ENCODE results near the gene NPAS3. TPM values are rescaled to one million over a fixed set of nuclear protein-coding genes. Genes with fewer than 3 reads are reported as not detected.

The NPAS3 gene
- total RNA-seq, 1 experiment from 2014 or later: not detected

- ChIA-PET RAD21 (ENCODE audit: low non-redundant PET in 1 of 2, low total read pairs in 2 of 2, uncharacterized antibody in 2 of 2, unreplicated experiment in 2 of 2) (no interaction called here), POLR2A (no interaction called here), CTCF (no interaction called here)
- intact Hi-C loops (cut with micrococcal nuclease): no loop called here
- no peak overlapping the region for H3K9ac ChIP-seq (ENCODE audit: low read length)
- no peak overlapping the region for H2AFZ ChIP-seq (ENCODE audit: low read depth, low read length, poor library complexity, severe bottlenecking)
- TF ChIP-seq ELF1 (IDR thresholded peaks at IDR 0.05; ENCODE audit: borderline replicate concordance, low read depth) (no peak), REST (IDR thresholded peaks at IDR 0.05; ENCODE audit: low read depth) (no peak), ZNF274 (IDR thresholded peaks at IDR 0.05; ENCODE audit: low read depth, low read length) (no peak), MAX (IDR thresholded peaks at IDR 0.05) (no peak), SP1 (IDR thresholded peaks at IDR 0.05; ENCODE audit: low read depth) (no peak), RAD21 (IDR thresholded peaks at IDR 0.05; ENCODE audit: low read depth) (no peak), SIN3A (IDR thresholded peaks at IDR 0.05; ENCODE audit: low read depth) (no peak), ZBTB33 (IDR thresholded peaks at IDR 0.05; ENCODE audit: extremely low read depth, insufficient replicate concordance, low read length) (no peak)
- H3K4me3 ChIP-seq (replicated peaks in 1 of 2; ENCODE audit: low read depth in 1 of 2, low read length in 2 of 2): no peak overlapping the region
- H3K27me3 ChIP-seq (ENCODE audit: insufficient read depth, low read length): no peaks in the 10 kb centered on the region
- ATAC-seq: no peak
- no TSS peak for BruUV-seq (replicated peaks)
- no peaks in the 10 kb centered on the region for H3K9me2 ChIP-seq (ENCODE audit: insufficient read depth)
- H3K79me2 ChIP-seq (ENCODE audit: insufficient read depth, low read length): no peaks in the 10 kb centered on the region
- no peak overlapping the region for H3K27ac ChIP-seq (ENCODE audit: low read depth, low read length)
- no peaks in the 10 kb centered on the region for H3K4me1 ChIP-seq (ENCODE audit: control insufficient read depth in 1 of 2, insufficient read depth in 2 of 2, low read length in 2 of 2)
- no peak overlapping the region for H3K4me2 ChIP-seq (ENCODE audit: low read length)
- H4K20me1 ChIP-seq (ENCODE audit: insufficient read depth): no peaks in the 10 kb centered on the region
- H3K9me3 ChIP-seq (ENCODE audit: control insufficient read depth in 1 of 2, insufficient read depth in 1 of 2, low read depth in 1 of 2, low read length in 2 of 2): no peaks in the 10 kb centered on the region
- no peak for DNase-seq (ENCODE audit: low read depth, low spot score)
- no peaks in the 10 kb centered on the region for H3K36me3 ChIP-seq (ENCODE audit: control insufficient read depth in 1 of 2, insufficient read depth in 2 of 2, low read length in 2 of 2)
These were observed 96.9 kb downstream of the NPAS3 start for GRCh38 chr14:33035416-33036194.
